Activated T-helper 1 cell treated with anti-CD3 and anti-CD28 coated beads, Interleukin-12 subunit alpha, Interleukin-12 subunit beta, Interleukin-2, Interleukin-4 antibody, amounts not matched to agents 30 ng/mL and 10 ng/mL and 1 ng/mL, durations not matched to agents 14 hours and 24 hours and 36 hours (primary cell): ENCODE results near the gene CD2BP2. TPM values are rescaled to one million over a fixed set of nuclear protein-coding genes. Genes with fewer than 3 reads are reported as not detected.

Experiments
- DNase-seq: peaks from one replicate; pipeline ENCODE4 v3.0.0; 2021; ENCODE audit warnings: low spot score
- H3K27ac Mint-ChIP-seq: one replicate; pipeline ENCODE4 v1.8.0; 2021; ENCODE audit warnings: mild to moderate bottlenecking, mixed read lengths
- H3K27me3 Mint-ChIP-seq: one replicate; pipeline ENCODE4 v1.8.0; 2022; ENCODE audit warnings: mild to moderate bottlenecking, moderate library complexity, mixed read lengths; ENCODE audit not compliant: insufficient read depth
- H3K36me3 Mint-ChIP-seq: one replicate; pipeline ENCODE4 v1.8.0; 2021; ENCODE audit warnings: low read depth, mixed read lengths
- H3K4me1 Mint-ChIP-seq: one replicate; pipeline ENCODE4 v1.8.0; 2021; ENCODE audit warnings: low read depth, mixed read lengths
- H3K4me3 Mint-ChIP-seq: one replicate; pipeline ENCODE4 v1.8.0; 2021; ENCODE audit warnings: mild to moderate bottlenecking, moderate library complexity, mixed read lengths
- H3K9me3 Mint-ChIP-seq: one replicate; pipeline ENCODE4 v1.8.0; 2021; ENCODE audit warnings: mixed read lengths
- intact Hi-C: fragments of 100-400 bp; cut with micrococcal nuclease; formaldehyde crosslinking; loops from one replicate; pipeline ENCODE4 v1.15.1; 2024
- total RNA-seq: library from RNA; stranded (reverse); gene quantifications from 2 replicates; pipeline ENCODE4 v1.2.3, GENCODE V29; 2022

CD2BP2 gene
- total RNA-seq, 1 donor from 2014 or later = 100 TPM

DNA sequence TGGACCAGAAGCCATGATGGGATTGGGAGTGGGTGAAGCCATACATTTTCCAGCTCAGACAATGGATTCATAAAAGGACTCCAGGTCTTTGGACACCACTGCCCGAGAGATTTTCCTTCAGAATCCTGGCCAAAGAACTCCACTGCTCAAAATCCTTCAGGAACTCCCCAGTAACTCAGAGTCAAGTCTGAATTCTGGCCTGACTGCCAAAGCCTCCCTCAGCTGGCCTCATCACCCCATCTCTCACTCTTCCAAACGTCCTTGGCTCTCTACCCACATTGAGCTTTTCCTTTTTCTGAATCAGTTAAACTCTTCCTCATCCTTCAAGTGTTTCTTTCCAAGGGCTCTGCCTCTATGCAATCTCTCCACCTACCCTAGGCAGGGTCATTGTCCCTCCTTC lies 28.4 kb upstream of the CD2BP2 start:
- Mint-ChIP-seq H3K4me3 (peak overlapping the region; percentile 97), H3K27ac (peak overlapping the region; percentile 89), H3K9me3 (no peaks in the 10 kb centered on the region), H3K4me1 (peaks cover 45% of the 10 kb centered on the region), H3K27me3 (no peaks in the 10 kb centered on the region), H3K36me3 (peaks cover 24% of the 10 kb centered on the region)
- no peak for DNase-seq
- intact Hi-C loops = no loop called here

DNA sequence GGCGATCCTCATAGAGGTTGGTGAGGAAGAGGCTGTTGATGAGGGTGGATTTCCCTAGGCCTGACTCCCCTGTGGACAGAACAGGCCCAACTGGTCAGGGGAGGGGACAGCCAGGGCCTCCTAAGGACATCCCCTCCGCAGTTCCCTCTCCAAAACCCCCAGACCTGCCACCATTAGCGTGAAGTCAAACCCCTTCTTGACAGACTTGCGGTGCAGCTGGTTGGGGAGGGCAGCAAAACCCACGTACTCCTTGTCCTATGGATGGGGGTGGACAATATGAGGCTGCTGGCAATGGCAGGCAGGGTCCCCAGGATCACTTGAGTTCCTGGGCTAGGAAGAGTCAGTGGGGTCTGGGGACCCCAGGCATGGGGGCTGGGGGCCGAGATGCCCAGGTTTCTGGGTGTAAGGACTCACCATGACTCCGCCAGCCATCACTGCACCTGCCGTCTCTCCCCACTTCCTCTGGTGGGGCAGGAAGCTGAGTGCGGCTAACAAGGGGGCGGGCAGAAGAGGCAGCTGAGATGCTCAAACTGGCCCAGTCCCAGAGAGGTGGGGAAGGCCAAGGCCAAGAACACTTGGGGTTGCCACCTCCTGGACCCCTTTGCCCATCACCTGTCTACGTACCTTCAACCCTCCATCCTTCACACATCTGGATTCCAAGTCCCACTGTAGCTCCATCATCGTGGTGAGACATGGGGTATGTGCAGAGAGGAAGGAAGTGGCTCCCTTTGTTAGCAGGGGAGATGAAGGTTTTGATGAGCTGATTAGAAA lies 27.2 kb upstream of the CD2BP2 start, which contains the start of gene SEPTIN1:
TSS of gene SEPTIN1 (minus strand) at position 451 of the 771 bp plus-strand sequence. CDS start at position 432, 19 bp downstream.
- peaks cover 27% of the 10 kb centered on the region for H3K36me3 Mint-ChIP-seq
- intact Hi-C loops = loop anchor here (1.0 kb wide), 2 partner anchors 12 to 13 kb away; partner anchors contain the start of genes TBC1D10B and ZNF48
- no peaks in the 10 kb centered on the region for H3K9me3 Mint-ChIP-seq
- H3K27ac Mint-ChIP-seq = peak within 1 kb of the TSS; percentile 89
- H3K4me1 Mint-ChIP-seq = peaks cover 57% of the 10 kb centered on the region
- peak; percentile 78 for DNase-seq
- H3K4me3 Mint-ChIP-seq = peak within 1 kb of the TSS; percentile 97
- H3K27me3 Mint-ChIP-seq = no peaks in the 10 kb centered on the region

DNA sequence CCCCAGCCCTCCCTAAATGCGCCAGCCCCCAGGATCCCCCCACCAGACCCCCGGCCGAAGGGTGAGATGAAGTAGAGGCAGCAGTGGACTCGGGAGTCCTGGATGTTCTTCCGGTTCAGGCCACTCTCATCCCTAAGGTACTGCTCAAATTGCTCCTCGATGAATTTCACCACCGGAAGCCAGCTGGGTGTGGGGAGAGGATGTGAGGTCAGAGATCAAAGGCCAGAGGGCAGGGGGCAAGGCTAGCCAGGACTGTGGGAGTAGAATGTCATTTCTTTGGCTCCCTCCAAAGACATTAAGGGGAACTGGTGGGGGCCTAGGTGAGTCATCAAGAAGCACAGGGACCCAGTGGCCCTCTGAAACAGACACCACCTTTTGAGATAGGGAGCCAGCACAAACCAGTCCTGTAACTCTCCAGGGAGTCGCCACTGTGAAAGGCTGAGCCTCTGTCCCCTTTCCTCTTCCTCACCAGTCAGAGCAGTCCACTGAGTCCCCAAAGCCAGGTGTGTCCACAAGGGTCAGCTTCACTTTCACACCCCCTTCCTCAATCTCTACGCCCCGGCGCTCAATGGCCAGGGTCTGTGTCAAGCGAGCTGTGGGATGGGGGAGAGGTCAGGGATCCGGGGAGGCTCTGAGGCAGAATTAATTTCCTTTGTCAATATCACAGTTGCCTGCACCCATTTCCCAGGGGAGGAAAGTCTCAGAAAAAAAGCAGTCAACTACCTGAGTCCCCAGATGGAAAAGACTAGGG lies 26.4 kb upstream of the CD2BP2 start:
- intact Hi-C loops = loop anchor here (1.0 kb wide), 2 partner anchors 11 to 14 kb away; partner anchors contain the start of genes TBC1D10B and ZNF48
- peaks cover 27% of the 10 kb centered on the region for H3K36me3 Mint-ChIP-seq
- no peak for DNase-seq
- H3K4me3 Mint-ChIP-seq = peak overlapping the region; percentile 97
- H3K4me1 Mint-ChIP-seq = peaks cover 63% of the 10 kb centered on the region
- peaks cover 2% of the 10 kb centered on the region for H3K27me3 Mint-ChIP-seq
- peak overlapping the region; percentile 89 for H3K27ac Mint-ChIP-seq
- no peaks in the 10 kb centered on the region for H3K9me3 Mint-ChIP-seq

DNA sequence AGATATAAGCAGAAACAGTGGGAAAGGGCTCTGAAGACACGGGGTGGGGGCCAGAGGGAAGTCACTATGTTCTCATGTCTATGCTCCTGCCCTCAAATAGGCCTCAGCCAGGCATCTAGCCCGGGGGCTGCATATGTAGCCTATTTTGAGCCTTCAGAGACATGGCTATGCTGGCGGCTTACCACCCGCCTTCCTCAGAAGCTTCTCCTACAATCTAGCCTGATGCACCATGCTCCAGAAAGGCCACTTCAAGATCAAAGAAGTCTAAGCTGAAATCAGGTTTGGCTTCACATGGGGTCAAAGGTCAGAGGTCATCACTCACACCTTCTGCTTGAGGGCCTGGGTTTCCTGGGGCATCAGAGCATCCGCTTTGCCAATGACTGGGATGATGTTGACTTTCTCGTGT lies 25.7 kb upstream of the CD2BP2 start:
- DNase-seq = no peak
- Mint-ChIP-seq H3K27me3 (peaks cover 2% of the 10 kb centered on the region), H3K9me3 (no peaks in the 10 kb centered on the region), H3K4me3 (peak overlapping the region; percentile 97), H3K4me1 (peaks cover 63% of the 10 kb centered on the region), H3K36me3 (peaks cover 27% of the 10 kb centered on the region), H3K27ac (peak overlapping the region; percentile 89)
- intact Hi-C loops = no loop called here

DNA sequence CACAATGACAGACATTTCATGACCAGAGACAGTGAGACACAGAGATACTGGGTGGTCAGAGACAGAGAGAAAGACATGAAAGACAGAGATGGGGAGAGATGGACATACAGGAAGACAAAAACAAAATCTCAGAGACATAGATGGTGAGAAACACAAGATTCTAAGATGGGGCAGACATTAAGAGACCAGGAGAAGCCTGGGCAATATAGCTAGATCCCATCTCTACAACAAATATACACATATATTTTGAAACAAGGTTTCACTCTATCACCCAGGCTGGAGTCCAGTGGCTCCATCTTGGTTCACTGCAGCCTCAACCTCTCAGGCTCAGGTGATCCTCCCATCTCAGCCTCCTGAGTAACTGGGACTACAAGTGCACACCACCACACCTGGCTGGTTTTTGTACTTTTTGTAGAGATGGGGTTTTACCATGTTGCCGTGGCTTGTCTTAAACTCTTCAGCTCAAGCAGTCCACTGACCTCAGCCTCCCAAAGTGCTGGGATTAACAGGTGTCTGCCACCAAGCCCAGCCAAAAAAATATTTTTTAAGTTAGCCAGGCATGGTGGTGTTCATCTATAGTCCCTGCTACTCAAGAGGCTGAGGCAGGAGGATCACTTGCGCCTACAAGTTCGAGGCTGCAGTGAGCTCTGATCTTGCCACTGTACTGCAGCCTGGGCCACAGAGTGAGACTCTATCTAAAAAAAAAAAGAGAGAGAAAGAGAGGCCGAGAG lies 25.1 kb upstream of the CD2BP2 start:
- Mint-ChIP-seq H3K4me3 (peak overlapping the region; percentile 97), H3K27me3 (peaks cover 2% of the 10 kb centered on the region), H3K36me3 (peaks cover 25% of the 10 kb centered on the region), H3K27ac (peak overlapping the region; percentile 100), H3K4me1 (peaks cover 59% of the 10 kb centered on the region), H3K9me3 (no peaks in the 10 kb centered on the region)
- intact Hi-C loops = no loop called here
- no peak for DNase-seq

DNA sequence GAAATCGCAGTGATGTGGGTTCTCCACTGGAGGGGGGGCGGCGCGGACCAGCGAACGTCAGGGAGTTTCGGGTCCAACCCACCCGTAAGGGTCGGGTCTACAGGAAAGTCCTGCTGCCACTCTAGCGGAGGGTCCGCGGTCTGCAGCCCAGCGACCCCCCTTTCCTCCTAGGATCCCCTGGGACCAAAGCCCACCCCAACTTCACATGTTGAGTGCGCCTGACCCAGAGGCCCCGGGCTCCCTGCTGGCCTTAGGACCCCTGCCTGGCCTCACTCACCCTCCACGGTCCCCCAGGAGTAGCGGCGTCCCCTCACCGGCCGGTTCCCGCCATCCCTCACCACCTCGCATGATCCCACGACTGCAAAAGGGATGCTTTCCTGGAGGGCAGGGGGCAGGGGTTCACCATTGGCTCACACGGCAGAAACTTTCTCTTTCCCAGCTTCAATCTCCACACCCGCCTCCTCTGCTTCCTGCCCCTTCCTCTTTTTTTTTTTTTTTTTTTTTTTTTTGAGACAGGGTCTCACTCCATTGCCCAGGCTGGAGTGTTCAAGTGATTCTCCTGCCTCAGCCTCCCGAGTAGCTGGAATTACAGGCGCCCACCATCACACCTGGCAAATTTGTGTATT lies 24.2 kb upstream of the CD2BP2 start:
- H3K36me3 Mint-ChIP-seq = peaks cover 25% of the 10 kb centered on the region
- H3K9me3 Mint-ChIP-seq = no peaks in the 10 kb centered on the region
- no peak for DNase-seq
- intact Hi-C loops = loop anchor here (2.0 to 10.0 kb wide), 4 partner anchors 44 to 572 kb away; partner anchors contain the start of genes ALDOA, HIRIP3, INO80E and MAZ
- peaks cover 2% of the 10 kb centered on the region for H3K27me3 Mint-ChIP-seq
- H3K27ac Mint-ChIP-seq = peak overlapping the region; percentile 100
- peaks cover 59% of the 10 kb centered on the region for H3K4me1 Mint-ChIP-seq
- peak overlapping the region; percentile 97 for H3K4me3 Mint-ChIP-seq

DNA sequence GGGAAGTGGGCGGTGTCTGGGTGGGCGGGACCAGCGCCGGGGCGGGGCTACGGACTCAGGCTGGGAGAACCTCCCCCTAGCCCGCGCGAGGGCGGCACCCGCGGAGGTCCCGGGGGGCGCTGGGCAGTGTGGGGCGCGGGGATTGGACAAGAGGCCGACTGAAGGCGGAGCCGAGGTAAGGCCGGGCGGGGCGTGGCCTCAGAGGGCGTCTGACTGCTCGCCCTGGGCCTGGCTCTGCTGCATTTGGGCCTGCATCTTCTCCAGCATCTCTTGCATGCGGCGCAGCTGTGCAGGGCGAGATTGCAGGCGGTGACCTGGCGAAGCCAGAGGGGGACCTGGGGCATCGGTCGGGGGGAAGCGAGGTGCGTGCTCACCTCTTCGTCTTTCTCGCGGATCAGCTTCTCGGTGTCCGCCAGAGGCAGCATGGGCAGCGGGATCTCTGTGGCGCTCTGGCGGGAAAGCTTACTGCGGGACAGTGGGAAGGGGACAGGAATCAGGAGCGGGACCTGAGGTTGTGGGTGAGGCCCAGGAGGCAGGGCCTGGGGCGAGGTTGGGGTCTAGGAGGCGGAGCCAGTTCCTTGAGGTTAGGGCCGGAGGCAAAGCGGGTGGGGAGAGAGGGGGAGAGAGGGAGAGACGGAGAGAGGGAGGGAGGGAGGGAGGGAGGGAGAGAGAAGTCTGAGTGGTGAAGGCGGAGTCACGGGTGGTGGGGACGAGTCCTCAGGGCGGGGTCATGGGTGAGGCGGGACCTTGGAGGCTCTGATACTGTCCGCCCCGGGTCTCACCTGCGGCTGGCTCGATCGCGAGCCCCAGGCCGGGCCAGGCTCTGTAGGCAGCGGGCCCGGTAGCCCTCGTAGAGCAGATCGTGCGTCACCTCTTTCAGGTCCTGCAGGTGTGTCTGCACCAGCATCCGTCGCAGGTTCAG lies 23.4 kb upstream of the CD2BP2 start:
- H3K36me3 Mint-ChIP-seq = peaks cover 25% of the 10 kb centered on the region
- H3K27me3 Mint-ChIP-seq = peaks cover 2% of the 10 kb centered on the region
- H3K9me3 Mint-ChIP-seq = no peaks in the 10 kb centered on the region
- peak overlapping the region; percentile 100 for H3K27ac Mint-ChIP-seq
- peak overlapping the region; percentile 97 for H3K4me3 Mint-ChIP-seq
- peak; percentile 98 for DNase-seq
- H3K4me1 Mint-ChIP-seq = peaks cover 55% of the 10 kb centered on the region
- intact Hi-C loops = loop anchor here (1.0 to 10.0 kb wide), 11 partner anchors 8 to 571 kb away; partner anchors contain the start of genes ALDOA, CD2BP2, FBRS and HIRIP3

DNA sequence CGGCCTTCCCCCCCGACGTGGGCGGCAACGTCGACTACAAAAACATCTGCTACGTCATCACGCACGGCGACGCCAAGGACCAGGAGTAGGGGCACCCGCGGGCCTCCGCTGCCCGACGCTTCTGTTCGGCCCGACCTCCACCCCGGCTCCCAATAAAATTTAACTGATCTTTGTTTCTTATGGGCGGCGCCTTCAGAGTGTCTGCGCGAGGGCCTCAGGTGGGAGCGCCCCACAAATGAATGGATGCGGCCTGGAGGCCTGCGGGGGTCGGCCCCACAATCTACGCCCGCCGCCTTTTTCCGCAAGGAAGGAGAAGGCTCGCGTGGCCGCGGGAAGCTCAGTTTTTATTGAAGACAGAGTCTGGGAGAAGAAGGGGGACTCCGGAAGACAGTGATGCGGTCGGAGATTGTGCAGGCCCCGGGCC lies 22.7 kb upstream of the CD2BP2 start:
- Mint-ChIP-seq H3K27me3 (peaks cover 2% of the 10 kb centered on the region), H3K4me3 (peak overlapping the region; percentile 97), H3K36me3 (peaks cover 25% of the 10 kb centered on the region), H3K27ac (peak overlapping the region; percentile 100), H3K9me3 (no peaks in the 10 kb centered on the region), H3K4me1 (peaks cover 49% of the 10 kb centered on the region)
- intact Hi-C loops = loop anchor here (1.0 to 10.0 kb wide), 11 partner anchors 8 to 571 kb away; partner anchors contain the start of genes ALDOA, CD2BP2, FBRS and HIRIP3
- DNase-seq = peak; percentile 84

DNA sequence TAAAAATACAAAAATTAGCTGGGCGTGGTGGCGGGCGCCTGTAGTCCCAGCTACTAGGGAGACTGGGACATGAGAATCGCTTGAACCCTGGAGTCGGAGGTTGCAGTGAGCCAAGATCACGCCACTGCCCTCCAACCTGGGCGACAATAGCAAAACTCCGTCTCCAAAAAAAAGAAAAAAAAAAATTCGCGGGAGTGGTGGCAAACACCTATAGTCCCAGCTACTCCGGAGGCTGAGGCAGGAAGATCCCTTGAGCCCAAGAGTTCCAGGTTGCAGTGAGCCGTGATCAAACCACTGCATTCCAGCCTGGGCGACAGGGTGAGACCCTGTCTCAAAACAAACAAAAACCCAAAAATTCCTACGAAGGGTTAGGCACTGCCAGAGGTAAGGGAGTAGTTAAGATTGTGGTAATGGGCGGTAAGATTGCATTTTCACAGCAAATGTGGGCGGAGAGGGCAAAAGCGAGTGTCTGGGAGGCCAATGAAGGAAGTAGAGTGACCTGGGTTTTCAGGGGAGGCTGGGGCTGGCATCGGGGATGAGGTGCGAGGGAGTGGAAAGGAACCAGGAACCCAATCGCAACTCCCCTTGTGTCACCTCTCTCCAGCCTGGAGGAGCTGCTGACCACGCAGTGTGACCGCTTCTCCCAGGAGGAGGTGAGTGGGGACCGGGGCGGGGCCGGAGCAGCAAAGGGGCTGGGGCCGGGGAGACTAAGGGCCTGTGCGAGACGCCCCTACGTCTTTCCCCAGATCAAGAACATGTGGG lies 22.1 kb upstream of the CD2BP2 start:
- Mint-ChIP-seq H3K4me1 (peaks cover 44% of the 10 kb centered on the region), H3K9me3 (no peaks in the 10 kb centered on the region), H3K4me3 (peak overlapping the region; percentile 97), H3K27me3 (peaks cover 2% of the 10 kb centered on the region), H3K36me3 (peaks cover 22% of the 10 kb centered on the region), H3K27ac (peak overlapping the region; percentile 100)
- DNase-seq = no peak
- intact Hi-C loops = loop anchor here (5.0 to 10.0 kb wide), 2 partner anchors 382 to 570 kb away; partner anchors contain the start of genes HIRIP3, INO80E and MAZ

DNA sequence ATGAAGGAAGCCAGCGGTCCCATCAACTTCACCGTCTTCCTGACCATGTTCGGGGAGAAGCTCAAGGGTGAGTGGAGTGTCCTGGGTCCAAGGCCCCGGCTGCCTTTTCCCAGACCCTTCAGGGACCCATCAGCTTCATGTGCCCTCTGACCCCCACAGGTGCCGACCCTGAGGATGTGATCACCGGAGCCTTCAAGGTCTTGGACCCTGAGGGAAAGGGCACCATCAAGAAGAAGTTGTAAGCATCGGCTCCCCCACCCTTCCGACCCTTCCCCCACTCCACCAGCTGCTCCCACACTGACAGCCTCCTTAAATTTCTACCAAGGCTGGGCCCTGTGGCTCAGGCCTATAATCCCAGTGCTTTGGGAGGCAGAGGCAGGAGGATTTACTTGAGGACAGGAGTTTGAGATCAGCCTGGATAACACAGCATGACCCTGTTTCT lies 21.4 kb upstream of the CD2BP2 start:
- peaks cover 47% of the 10 kb centered on the region for H3K4me1 Mint-ChIP-seq
- H3K27me3 Mint-ChIP-seq = peaks cover 2% of the 10 kb centered on the region
- H3K4me3 Mint-ChIP-seq = peak overlapping the region; percentile 97
- H3K27ac Mint-ChIP-seq = no peak overlapping the region
- peaks cover 21% of the 10 kb centered on the region for H3K36me3 Mint-ChIP-seq
- no peak for DNase-seq
- no peaks in the 10 kb centered on the region for H3K9me3 Mint-ChIP-seq
- intact Hi-C loops = loop anchor here (5.0 to 10.0 kb wide), 2 partner anchors 382 to 569 kb away; partner anchors contain the start of genes HIRIP3, INO80E and MAZ
